K562 (cell line): ENCODE data around the gene HMCES. TPM values are rescaled to one million over a fixed set of nuclear protein-coding genes. Genes with fewer than 3 reads are reported as not detected.

Experiments
- ATF1 ChIP-seq, 2 experiments: fragments of 450-650 bp in 1 of 2; IDR thresholded peaks; 2 replicates each; pipeline ENCODE4 v1.6.1; 2016; ENCODE audit warnings: missing compliant biosample characterization in 1 of 2, missing genetic modification characterization in 1 of 2
- ELF4 ChIP-seq: fragments of 450-650 bp; formaldehyde crosslinking; IDR thresholded peaks from 2 replicates; pipeline ENCODE4 v1.4.0; 2022; ENCODE audit warnings: missing genetic modification characterization
- EZH2 ChIP-seq: IDR thresholded peaks from 2 replicates; pipeline ENCODE4 v1.6.1; 2012; ENCODE audit warnings: low read depth, mild to moderate bottlenecking, inconsistent platforms, low read length, borderline replicate concordance
- GATAD2A ChIP-seq: fragments of 450-650 bp; IDR thresholded peaks from 2 replicates; pipeline ENCODE4 v1.6.1; 2017
- MAFK ChIP-seq: IDR thresholded peaks from 2 replicates; pipeline ENCODE4 v1.6.1; 2011; ENCODE audit warnings: low read length, improper control_type of control experiment
- PHF21A ChIP-seq: fragments of 450-650 bp; IDR thresholded peaks from 2 replicates; pipeline ENCODE4 v1.6.1; 2017; ENCODE audit warnings: low read depth, borderline replicate concordance
- PHTF2 ChIP-seq: fragments of 250-450 bp; sonication (Bioruptor Pico); IDR thresholded peaks from 2 replicates; pipeline ENCODE4 v1.5.0; 2021; ENCODE audit warnings: mild to moderate bottlenecking
- SRSF1 ChIP-seq: fragments of 200-400 bp; formaldehyde crosslinking; IDR thresholded peaks from 2 replicates; pipeline ENCODE4 v1.6.1; 2017; ENCODE audit warnings: mild to moderate bottlenecking, low read depth, low read length, moderate library complexity
- TFAP4 ChIP-seq: sonication (generic); formaldehyde crosslinking; IDR thresholded peaks from 2 replicates; pipeline ENCODE4 v1.8.0; 2022; ENCODE audit warnings: missing genetic modification reagents, mild to moderate bottlenecking, moderate library complexity, borderline replicate concordance
- ZC3H4 ChIP-seq: sonication (generic); formaldehyde crosslinking; IDR thresholded peaks from 2 replicates; pipeline ENCODE4 v1.9.0; 2021; ENCODE audit warnings: missing genetic modification reagents, borderline replicate concordance
- ZFP1 ChIP-seq: fragments of 450-650 bp; formaldehyde crosslinking; IDR thresholded peaks from 2 replicates; pipeline ENCODE4 v1.4.0; 2020; ENCODE audit warnings: mild to moderate bottlenecking, mixed read lengths
- ZNF589 ChIP-seq: fragments of 200-800 bp; sonication (Bioruptor generic); IDR thresholded peaks from 2 replicates; pipeline ENCODE4 v1.6.1; 2016; ENCODE audit warnings: low read depth, missing genetic modification characterization, missing compliant biosample characterization
- ZNF707 ChIP-seq: fragments of 250-450 bp; sonication (Bioruptor Pico); conservative IDR thresholded peaks from 2 replicates; pipeline ENCODE4 v1.8.0; 2022; ENCODE audit warnings: inconsistent platforms, mild to moderate bottlenecking, moderate library complexity
- polyA plus RNA-seq, 8 experiments: library from polyadenylated mRNA; depleted of rRNA in 4 of 8; stranded (reverse) in 5 of 8; unstranded in 3 of 8; fragments of >200 nt; fragmentation: Nextera tagmentation in 2 of 8; fragmentation: Illumina TruSeq in 1 of 8; extraction: Ambion mirVana in 2 of 8; extraction: Trizol in 1 of 8; gene quantifications; 2 replicates each; pipeline versions ENCODE4 v1.2.1 to v1.2.3, GENCODE V29; 2011 to 2014; ENCODE audit warnings: inconsistent platforms in 1 of 8, missing spikeins in 1 of 8
- total RNA-seq, 7 experiments: library from RNA; depleted of rRNA in 6 of 7; stranded (reverse); fragments of >200 nt in 6 of 7; fragmentation: Illumina TruSeq in 2 of 7; extraction: Trizol in 2 of 7; gene quantifications; 2 replicates each; pipeline versions ENCODE4 v1.2.1 to v1.2.3, GENCODE V29; 2011 to 2021; ENCODE audit warnings: low replicate concordance in 1 of 7
- TF ChIP-seq, protein P1 (sequence below), 2 experiments: fragments of 150-350 bp in 1 of 2; IDR thresholded peaks; 2 replicates each; pipeline ENCODE4 v1.6.1; 2012 to 2016; ENCODE audit warnings: low read depth in 2 of 2, low read length in 2 of 2, mild to moderate bottlenecking in 1 of 2, moderate library complexity in 1 of 2
- TF ChIP-seq, protein P2 (sequence below): sonication (generic); formaldehyde crosslinking; IDR thresholded peaks from 2 replicates; pipeline ENCODE4 v1.8.0; 2022; ENCODE audit warnings: mild to moderate bottlenecking, missing genetic modification reagents, borderline replicate concordance

Gene HMCES
- total and polyA plus RNA-seq, 9 of the 15 experiments (the other 6 are each of a cell fraction or from before 2014, with no cell fraction given): 18.8 to 45.3 (median 24.8) TPM

DNA sequence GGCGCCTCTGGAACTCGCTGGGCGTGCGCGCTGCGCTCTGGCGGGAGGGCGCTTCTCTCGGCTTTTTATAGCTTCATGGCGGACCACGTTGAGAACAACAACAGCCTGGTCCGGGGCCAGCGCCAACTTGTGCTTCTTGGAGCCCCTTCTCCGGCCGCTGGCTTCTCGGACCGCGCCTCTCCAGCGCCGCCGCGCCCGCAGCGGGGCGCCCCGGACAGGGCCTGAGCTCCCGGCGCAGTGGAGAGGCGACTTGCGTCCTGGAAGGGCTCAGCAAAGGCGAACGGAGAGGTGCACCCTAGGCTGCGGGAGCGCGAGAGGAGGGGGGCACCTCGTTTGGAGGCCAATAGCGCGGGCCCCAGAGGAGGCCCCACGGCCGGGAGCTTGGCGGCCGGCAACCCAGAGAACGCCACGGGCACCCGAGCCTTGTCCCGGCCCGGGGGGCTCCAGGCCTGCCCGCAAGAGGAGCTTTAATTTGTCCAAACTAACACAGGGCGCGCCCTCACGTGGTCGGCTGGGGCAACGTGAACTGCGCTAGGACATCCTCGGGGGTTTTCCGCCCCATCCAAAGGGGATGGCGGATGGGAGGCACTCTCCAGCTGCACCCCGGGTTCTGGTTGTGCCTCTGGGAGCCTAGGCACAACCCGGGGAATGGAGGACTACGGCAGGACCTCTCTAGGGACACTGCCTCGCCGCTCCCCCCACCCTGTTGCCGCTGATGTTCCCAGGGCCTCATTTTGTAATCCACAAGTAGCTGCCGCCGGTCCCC lies 37.8 kb downstream of the HMCES start (continued):
- TF ChIP-seq ELF4 (CRISPR knock-in tag): no peak
- no peak for TF ChIP-seq ZC3H4 (CRISPR knock-in tag)
- TF ChIP-seq ZNF707 (CRISPR knock-in tag): no peak
- TF ChIP-seq, protein P1, sequence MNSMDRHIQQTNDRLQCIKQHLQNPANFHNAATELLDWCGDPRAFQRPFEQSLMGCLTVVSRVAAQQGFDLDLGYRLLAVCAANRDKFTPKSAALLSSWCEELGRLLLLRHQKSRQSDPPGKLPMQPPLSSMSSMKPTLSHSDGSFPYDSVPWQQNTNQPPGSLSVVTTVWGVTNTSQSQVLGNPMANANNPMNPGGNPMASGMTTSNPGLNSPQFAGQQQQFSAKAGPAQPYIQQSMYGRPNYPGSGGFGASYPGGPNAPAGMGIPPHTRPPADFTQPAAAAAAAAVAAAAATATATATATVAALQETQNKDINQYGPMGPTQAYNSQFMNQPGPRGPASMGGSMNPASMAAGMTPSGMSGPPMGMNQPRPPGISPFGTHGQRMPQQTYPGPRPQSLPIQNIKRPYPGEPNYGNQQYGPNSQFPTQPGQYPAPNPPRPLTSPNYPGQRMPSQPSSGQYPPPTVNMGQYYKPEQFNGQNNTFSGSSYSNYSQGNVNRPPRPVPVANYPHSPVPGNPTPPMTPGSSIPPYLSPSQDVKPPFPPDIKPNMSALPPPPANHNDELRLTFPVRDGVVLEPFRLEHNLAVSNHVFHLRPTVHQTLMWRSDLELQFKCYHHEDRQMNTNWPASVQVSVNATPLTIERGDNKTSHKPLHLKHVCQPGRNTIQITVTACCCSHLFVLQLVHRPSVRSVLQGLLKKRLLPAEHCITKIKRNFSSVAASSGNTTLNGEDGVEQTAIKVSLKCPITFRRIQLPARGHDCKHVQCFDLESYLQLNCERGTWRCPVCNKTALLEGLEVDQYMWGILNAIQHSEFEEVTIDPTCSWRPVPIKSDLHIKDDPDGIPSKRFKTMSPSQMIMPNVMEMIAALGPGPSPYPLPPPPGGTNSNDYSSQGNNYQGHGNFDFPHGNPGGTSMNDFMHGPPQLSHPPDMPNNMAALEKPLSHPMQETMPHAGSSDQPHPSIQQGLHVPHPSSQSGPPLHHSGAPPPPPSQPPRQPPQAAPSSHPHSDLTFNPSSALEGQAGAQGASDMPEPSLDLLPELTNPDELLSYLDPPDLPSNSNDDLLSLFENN (IDR thresholded peaks at IDR 0.05; ENCODE audit: low read depth in 2 of 2, low read length in 2 of 2): peak in 1 of 2 experiments; percentile 78; a peak in 1 of 4 replicates
- TF ChIP-seq, protein P2, sequence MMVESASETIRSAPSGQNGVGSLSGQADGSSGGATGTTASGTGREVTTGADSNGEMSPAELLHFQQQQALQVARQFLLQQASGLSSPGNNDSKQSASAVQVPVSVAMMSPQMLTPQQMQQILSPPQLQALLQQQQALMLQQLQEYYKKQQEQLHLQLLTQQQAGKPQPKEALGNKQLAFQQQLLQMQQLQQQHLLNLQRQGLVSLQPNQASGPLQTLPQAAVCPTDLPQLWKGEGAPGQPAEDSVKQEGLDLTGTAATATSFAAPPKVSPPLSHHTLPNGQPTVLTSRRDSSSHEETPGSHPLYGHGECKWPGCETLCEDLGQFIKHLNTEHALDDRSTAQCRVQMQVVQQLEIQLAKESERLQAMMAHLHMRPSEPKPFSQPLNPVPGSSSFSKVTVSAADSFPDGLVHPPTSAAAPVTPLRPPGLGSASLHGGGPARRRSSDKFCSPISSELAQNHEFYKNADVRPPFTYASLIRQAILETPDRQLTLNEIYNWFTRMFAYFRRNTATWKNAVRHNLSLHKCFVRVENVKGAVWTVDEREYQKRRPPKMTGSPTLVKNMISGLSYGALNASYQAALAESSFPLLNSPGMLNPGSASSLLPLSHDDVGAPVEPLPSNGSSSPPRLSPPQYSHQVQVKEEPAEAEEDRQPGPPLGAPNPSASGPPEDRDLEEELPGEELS (CRISPR knock-in tag): 0 out of 2 replicates have a peak, but pooled peaks have one; percentile 43
- no peak for TF ChIP-seq ZFP1
- no peak for TF ChIP-seq PHF21A
- no peak for TF ChIP-seq GATAD2A
- TF ChIP-seq TFAP4 (CRISPR knock-in tag): no peak; the same call in 1 of the 2 replicates
- no peak for TF ChIP-seq SRSF1
- no peak for TF ChIP-seq PHTF2 (CRISPR knock-in tag)
- TF ChIP-seq MAFK: no peak
- TF ChIP-seq ZNF589: no peak
- TF ChIP-seq EZH2: no peak
- TF ChIP-seq ATF1 (CRISPR knock-in tag; IDR thresholded peaks at IDR 0.05): no peak
- peak; percentile 41 for TF ChIP-seq ATF1 (tag; IDR thresholded peaks at IDR 0.05)
